ENCODE measurements around the gene TTC14.
"Not testable (repeated sequence)": the region's sequence is repeated elsewhere in the genome, so short reads cannot be mapped to it uniquely, and the experiment has no call there.

- TF ChIP-seq HDGF (IDR thresholded peaks at IDR 0.05; ENCODE audit: borderline replicate concordance); FOXM1 (IDR thresholded peaks at IDR 0.05; ENCODE audit: borderline replicate concordance); BHLHE40 (IDR thresholded peaks at IDR 0.05; ENCODE audit: borderline replicate concordance); FOXK2 (IDR thresholded peaks at IDR 0.05); NFRKB (IDR thresholded peaks at IDR 0.05); ARNT (IDR thresholded peaks at IDR 0.05); TARDBP (IDR thresholded peaks at IDR 0.05): not testable (repeated sequence)
Observed at GRCh38 chr3:180618563-180618962, 16.6 kb downstream of the TTC14 start.
